SIG-M5 (cell line): ENCODE measurements around the gene LGI2.

Experiments used
- DNase-seq: peaks from one replicate; lab custom pipeline; 2025; lab: John Stamatoyannopoulos, UW

The LGI2 gene

GRCh38 chr4:24995346-24995919, 35.3 kb downstream of the LGI2 start:
- DNase-seq = no peak

GRCh38 chr4:24993551-24994080, 37.1 kb downstream of the LGI2 start:
- DNase-seq = no peak

- no peak for DNase-seq
These were observed 37.8 kb downstream of the LGI2 start for GRCh38 chr4:24992968-24993367.

GRCh38 chr4:24991015-24991414, 39.7 kb downstream of the LGI2 start:
- DNase-seq = no peak

- DNase-seq = no peak
These were observed 41.4 kb downstream of the LGI2 start for GRCh38 chr4:24989327-24989726.

- DNase-seq = no peak
These were observed 42.0 kb downstream of the LGI2 start for GRCh38 chr4:24988776-24989175.

- DNase-seq = no peak
These were observed 45.9 kb downstream of the LGI2 start for GRCh38 chr4:24984602-24985532.

- no peak for DNase-seq
These were observed 50.0 kb downstream of the LGI2 start for GRCh38 chr4:24980740-24981139.

GRCh38 chr4:24980064-24980690, 50.6 kb downstream of the LGI2 start:
- no peak for DNase-seq

GRCh38 chr4:24979554-24979953, 51.2 kb downstream of the LGI2 start:
- DNase-seq = no peak

- DNase-seq = no peak
These were observed 52.3 kb downstream of the LGI2 start for GRCh38 chr4:24978291-24979075.

GRCh38 chr4:24975510-24975909, 55.2 kb downstream of the LGI2 start:
- no peak for DNase-seq

- no peak for DNase-seq
These were observed 56.8 kb downstream of the LGI2 start for GRCh38 chr4:24973747-24974601.

GRCh38 chr4:24973404-24973746, 57.4 kb downstream of the LGI2 start:
- DNase-seq = no peak

GRCh38 chr4:24971192-24971591, 59.6 kb downstream of the LGI2 start:
- no peak for DNase-seq

GRCh38 chr4:24970635-24971034, 60.1 kb downstream of the LGI2 start:
- no peak for DNase-seq

- DNase-seq = no peak
These were observed 60.6 kb downstream of the LGI2 start for GRCh38 chr4:24970191-24970590.

- DNase-seq = no peak
These were observed 61.3 kb downstream of the LGI2 start for GRCh38 chr4:24969486-24969885.

- DNase-seq = no peak
These were observed 61.8 kb downstream of the LGI2 start for GRCh38 chr4:24968992-24969391.

- DNase-seq = no peak
These were observed 62.5 kb downstream of the LGI2 start for GRCh38 chr4:24968278-24968677.

- DNase-seq = no peak
These were observed 63.4 kb downstream of the LGI2 start for GRCh38 chr4:24967346-24967745.
